K562 (cell line): Measurements from ENCODE around the gene COL4A2. TPM values are rescaled to one million over a fixed set of nuclear protein-coding genes. Genes with fewer than 3 reads are reported as not detected.

ENCODE experiments used
- ATAC-seq: fragments of 200-7000 bp; cut with Tn5 transposase; 3 replicates; pipeline ENCODE4 v1.9.1; 2020; ENCODE audit warnings: moderate library complexity
- BruUV-seq: library from RNA; stranded (reverse); fragments of 400-500 nt; replicated peaks from 2 replicates; lab custom pipeline; 2021; lab: Mats Ljungman, UMichigan
- CTCF ChIA-PET: fragments of 300-600 bp; formaldehyde crosslinking; extraction: SDS; loops from one replicate; lab custom pipeline; 2021; ENCODE audit warnings: low intra/inter-chr PET ratio; lab: Yijun Ruan, JAX
- POLR2A ChIA-PET: fragments of 300-600, 350-650 bp; sonication (Branson Sonifier 250); formaldehyde crosslinking; extraction: SDS; loops from one replicate; lab custom pipeline; 2021; ENCODE audit warnings: antibody characterized with exemption, inconsistent platforms; lab: Yijun Ruan, JAX
- DNase-seq, 4 experiments: peaks; one replicate each; pipeline versions ENCODE4 v3.0.0 to v3.0.0-alpha.2; 2011 to 2018; ENCODE audit warnings: low spot score in 3 of 4, mixed read lengths in 3 of 4; ENCODE audit errors: extremely low read depth in 1 of 4
- FAIRE-seq: peaks from 2 replicates; lab custom pipeline; 2011; peaks lifted over from hg19 to GRCh38; lab: Jason Lieb, UNC
- H2AFZ ChIP-seq: 2 replicates; pipeline ENCODE4 v1.6.0; 2011; ENCODE audit warnings: low read depth, low read length, control low read depth, inconsistent platforms
- H3K27ac ChIP-seq: fragments of 200-600 bp; 3 replicates; pipeline ENCODE4 v1.8.0; 2011; ENCODE audit warnings: low read depth, mild to moderate bottlenecking, control low read depth, inconsistent platforms, low read length, moderate library complexity, mixed read lengths; ENCODE audit errors: extremely low read depth
- H3K27me3 ChIP-seq, 2 experiments: fragments of 300-600 bp in 1 of 2; 2 replicates in 1 of 2; 3 replicates in 1 of 2; pipeline versions ENCODE4 v1.6.0 to v1.8.0; 2011; ENCODE audit warnings: inconsistent platforms in 2 of 2, low read length in 2 of 2, mild to moderate bottlenecking in 1 of 2, mixed read lengths in 1 of 2, moderate library complexity in 1 of 2; ENCODE audit not compliant: control insufficient read depth in 2 of 2, insufficient read depth in 2 of 2
- H3K36me3 ChIP-seq: fragments of 300-600 bp; 3 replicates; pipeline ENCODE4 v1.8.0; 2011; ENCODE audit warnings: mild to moderate bottlenecking, low read length, inconsistent platforms; ENCODE audit not compliant: control insufficient read depth, insufficient read depth
- H3K4me1 ChIP-seq, 2 experiments: fragments of 200-600 bp in 1 of 2; replicated peaks in 1 of 2; 2 replicates in 1 of 2; 3 replicates in 1 of 2; pipeline versions ENCODE4 v1.5.1 to v1.8.0; 2011; ENCODE audit warnings: inconsistent platforms in 2 of 2, low read length in 2 of 2, mild to moderate bottlenecking in 1 of 2, mixed read lengths in 1 of 2, moderate library complexity in 1 of 2; ENCODE audit not compliant: control insufficient read depth in 2 of 2, insufficient read depth in 2 of 2
- H3K4me2 ChIP-seq: 2 replicates; pipeline ENCODE4 v1.6.1; 2011; ENCODE audit warnings: low read length, control low read depth, inconsistent platforms, mixed read lengths; ENCODE audit not compliant: insufficient read depth
- H3K4me3 ChIP-seq: fragments of 200-600 bp; sonication (generic), shearing (Covaris generic); 2 replicates; pipeline ENCODE4 v1.5.1; 2016; ENCODE audit warnings: control low read depth, inconsistent platforms
- H3K79me2 ChIP-seq: fragments of 200-600 bp; 3 replicates; pipeline ENCODE4 v1.8.0; 2011; ENCODE audit warnings: low read length, inconsistent platforms; ENCODE audit not compliant: control insufficient read depth, insufficient read depth
- H3K9ac ChIP-seq, 2 experiments: 2 replicates each; pipeline versions ENCODE4 v1.6.0 to v1.6.1; 2011; ENCODE audit warnings: low read depth in 2 of 2, low read length in 2 of 2, control low read depth in 1 of 2, inconsistent platforms in 1 of 2, mild to moderate bottlenecking in 1 of 2, mixed read lengths in 1 of 2; ENCODE audit not compliant: insufficient read depth in 1 of 2
- H3K9me1 ChIP-seq: one replicate; pipeline ENCODE4 v1.6.0; 2011; ENCODE audit warnings: inconsistent platforms, mild to moderate bottlenecking, low read length, moderate library complexity; ENCODE audit not compliant: control insufficient read depth, insufficient read depth
- H3K9me3 ChIP-seq: replicated peaks from 2 replicates; pipeline ENCODE4 v1.5.1; 2011; ENCODE audit warnings: low read depth, low read length, inconsistent platforms; ENCODE audit not compliant: control insufficient read depth, insufficient read depth
- H4K20me1 ChIP-seq: replicated peaks from 2 replicates; pipeline ENCODE4 v1.6.1; 2011; ENCODE audit warnings: low read length, inconsistent platforms, mixed read lengths; ENCODE audit not compliant: control insufficient read depth, insufficient read depth
- ARHGAP35 ChIP-seq: fragments of 450-650 bp; IDR thresholded peaks from 2 replicates; pipeline ENCODE4 v1.6.1; 2018; ENCODE audit not compliant: partially characterized antibody
- CREB3L1 ChIP-seq: fragments of 450-650 bp; IDR thresholded peaks from 2 replicates; pipeline ENCODE4 v1.6.1; 2014; ENCODE audit warnings: low read depth, mild to moderate bottlenecking, moderate library complexity, borderline replicate concordance
- FOXK2 ChIP-seq, 2 experiments: fragments of 450-650 bp; IDR thresholded peaks in 1 of 2; conservative IDR thresholded peaks in 1 of 2; 2 replicates each; pipeline ENCODE4 v1.6.1; 2016; ENCODE audit warnings: low read depth in 2 of 2, mild to moderate bottlenecking in 1 of 2
- ILF3 ChIP-seq: fragments of 450-650 bp; IDR thresholded peaks from 2 replicates; pipeline ENCODE4 v1.6.1; 2018; ENCODE audit warnings: antibody characterized with exemption, mild to moderate bottlenecking, moderate library complexity, borderline replicate concordance
- NUFIP1 ChIP-seq: fragments of 450-650 bp; IDR thresholded peaks from 2 replicates; pipeline ENCODE4 v1.6.1; 2018; ENCODE audit not compliant: partially characterized antibody
- POLR3A ChIP-seq: IDR thresholded peaks from 2 replicates; pipeline ENCODE4 v1.6.1; 2011; ENCODE audit warnings: borderline replicate concordance, mild to moderate bottlenecking, moderate library complexity; ENCODE audit not compliant: insufficient read length, insufficient read depth; ENCODE audit errors: extremely low read depth
- ZC3H8 ChIP-seq: fragments of 450-650 bp; IDR thresholded peaks from 2 replicates; pipeline ENCODE4 v1.6.1; 2017
- WGBS: fragments of 100-300 bp; shearing (Covaris generic); methylation state at CpG from one replicate; pipeline ENCODE4 v1.1.6; 2016; ENCODE audit warnings: low coverage, mixed read lengths; ENCODE audit not compliant: insufficient coverage; ENCODE audit errors: missing lambda C conversion rate; 5-methylcytosine and 5-hydroxymethylcytosine counted together
- in situ Hi-C: fragments of 300-500 bp; cut with MboI; formaldehyde crosslinking; loops from 4 replicates; pipeline ENCODE4 v1.15.0; 2018; ENCODE audit warnings: inconsistent platforms, mixed read lengths
- intact Hi-C: fragments of 100-400 bp; cut with micrococcal nuclease; formaldehyde crosslinking; loops from 2 replicates; pipeline ENCODE4 v1.14.2; 2022
- polyA plus RNA-seq, 8 experiments: library from polyadenylated mRNA; depleted of rRNA in 4 of 8; stranded (reverse) in 5 of 8; unstranded in 3 of 8; fragments of >200 nt; fragmentation: Nextera tagmentation in 2 of 8; fragmentation: Illumina TruSeq in 1 of 8; extraction: Ambion mirVana in 2 of 8; extraction: Trizol in 1 of 8; gene quantifications; 2 replicates each; pipeline versions ENCODE4 v1.2.1 to v1.2.3, GENCODE V29; 2011 to 2014; ENCODE audit warnings: inconsistent platforms in 1 of 8, missing spikeins in 1 of 8
- total RNA-seq, 7 experiments: library from RNA; depleted of rRNA in 6 of 7; stranded (reverse); fragments of >200 nt in 6 of 7; fragmentation: Illumina TruSeq in 2 of 7; extraction: Trizol in 2 of 7; gene quantifications; 2 replicates each; pipeline versions ENCODE4 v1.2.1 to v1.2.3, GENCODE V29; 2011 to 2021; ENCODE audit warnings: low replicate concordance in 1 of 7

Gene COL4A2
- total and polyA plus RNA-seq, 9 of the 15 experiments (the other 6 are each of a cell fraction or from before 2014, with no cell fraction given): 0.13 to 15.2 (median 8.1) TPM

DNA sequence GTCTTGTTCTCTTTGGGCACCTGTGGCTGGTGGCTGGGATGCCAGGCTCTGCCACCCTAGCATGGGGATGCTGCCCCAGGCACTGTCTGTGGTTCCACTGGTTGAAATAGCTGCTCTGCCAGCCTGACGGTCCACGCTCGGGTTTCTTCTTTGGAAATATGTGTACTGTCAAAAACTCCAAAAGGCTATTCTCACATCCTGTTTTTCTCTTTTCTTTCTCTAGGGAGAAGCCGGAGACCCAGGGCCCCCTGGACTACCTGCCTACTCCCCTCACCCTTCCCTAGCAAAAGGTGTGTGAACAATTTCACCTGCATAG, 139.4 kb downstream of the COL4A2 start:
- in situ Hi-C loops: no loop called here
- no TSS peak for BruUV-seq
- TF ChIP-seq POLR3A: no peak
- TF ChIP-seq ARHGAP35: no peak
- no peak for TF ChIP-seq ZC3H8
- no peak for TF ChIP-seq CREB3L1
- TF ChIP-seq NUFIP1: no peak
- no peak for TF ChIP-seq ILF3
- no peak for TF ChIP-seq FOXK2 (conservative IDR thresholded peaks at IDR 0.05 in 1 of 2, IDR thresholded peaks at IDR 0.05 in 1 of 2; ENCODE audit: low read depth in 2 of 2)
- Histone ChIP-seq H3K4me1 (no peaks in the 10 kb centered on the region; a peak in 1 of 5 replicates), H3K9ac (no peak overlapping the region), H3K27ac (no peak overlapping the region), H3K9me3 (no peaks in the 10 kb centered on the region), H3K4me3 (no peak overlapping the region), H3K9me1 (no peaks in the 10 kb centered on the region), H3K27me3 (peaks cover 38 to 72% of the 10 kb centered on the region in 2 experiments; a peak in 4 of 5 replicates), H3K4me2 (no peak overlapping the region), H3K36me3 (no peaks in the 10 kb centered on the region), H3K79me2 (no peaks in the 10 kb centered on the region), H4K20me1 (no peaks in the 10 kb centered on the region), H2AFZ (no peak overlapping the region)
- ATAC-seq (no peak), DNase-seq (no peak), FAIRE-seq (no peak)
- intact Hi-C loops: no loop called here
- 1% methylated on average over 4 of the region's 4 CpGs for WGBS
- CTCF ChIA-PET: no interaction called here
- POLR2A ChIA-PET: no interaction called here
